ENCODE results near the gene SLC22A16. TPM values are rescaled to one million over a fixed set of nuclear protein-coding genes. Genes with fewer than 3 reads are reported as not detected.

Gene SLC22A16
- total and polyA plus RNA-seq, 11 donors, result 0.25 to 2.4 (median 1.3) TPM; not detected in 7

- intact Hi-C loops (cut with DNase I), result no loop called here
- Histone ChIP-seq H3K4me3 (no peak overlapping the region), H3K36me3 (no peaks in the 10 kb centered on the region), H3K4me1 (peaks cover 0 to 7% (median 0%) of the 10 kb centered on the region in 12 donors), H3K27ac (no peak overlapping the region), H3K9me3 (peaks cover 0 to 7% (median 0%) of the 10 kb centered on the region in 12 donors), H3K27me3 (peaks cover 0 to 15% (median 0%) of the 10 kb centered on the region in 9 donors)
- 80 to 91% (median 82%) methylated on average over 3 to 4 of the region's 4 CpGs for WGBS, 4 donors
- DNase-seq (no peak), ATAC-seq (no peak)
- TF ChIP-seq POLR2A (IDR thresholded peaks at IDR 0.05), result no peak
- no peak for TF ChIP-seq CTCF (IDR thresholded peaks at IDR 0.05)
These were observed 45.7 kb downstream of the SLC22A16 start for GRCh38 chr6:110430741-110431140.

- Histone ChIP-seq H3K4me3 (no peak overlapping the region), H3K27ac (no peak overlapping the region), H3K9me3 (peaks cover 0 to 2% (median 0%) of the 10 kb centered on the region in 12 donors), H3K4me1 (peaks cover 0 to 7% (median 0%) of the 10 kb centered on the region in 12 donors), H3K36me3 (no peaks in the 10 kb centered on the region), H3K27me3 (peaks cover 0 to 20% (median 0%) of the 10 kb centered on the region in 9 donors)
- TF ChIP-seq POLR2A (IDR thresholded peaks at IDR 0.05), result no peak
- TF ChIP-seq CTCF (IDR thresholded peaks at IDR 0.05), result no peak
- intact Hi-C loops (cut with DNase I), result no loop called here
- WGBS, 4 donors, result 47 to 60% (median 49%) methylated on average over 5 of the region's 5 CpGs
- DNase-seq (no peak), ATAC-seq (no peak)
These were observed 46.2 kb downstream of the SLC22A16 start for GRCh38 chr6:110430236-110430635.

GRCh38 chr6:110428153-110428552, 48.3 kb downstream of the SLC22A16 start:
- no peak for DNase-seq
- ATAC-seq, result no peak
- no peak overlapping the region for H3K4me3 ChIP-seq
- no peaks in the 10 kb centered on the region for H3K9me3 ChIP-seq
- H3K27ac ChIP-seq, result no peak overlapping the region
- H3K36me3 ChIP-seq, result no peaks in the 10 kb centered on the region
- TF ChIP-seq CTCF (IDR thresholded peaks at IDR 0.05) (no peak), POLR2A (IDR thresholded peaks at IDR 0.05) (no peak)
- H3K27me3 ChIP-seq, result peaks cover 0 to 23% (median 0%) of the 10 kb centered on the region in 9 donors
- peaks cover 0 to 5% (median 0%) of the 10 kb centered on the region in 12 donors for H3K4me1 ChIP-seq
- intact Hi-C loops (cut with DNase I), result no loop called here
- 94 to 100% (median 96%) methylated on average over 2 of the region's 2 CpGs for WGBS, 4 donors

GRCh38 chr6:110425816-110426215, 50.6 kb downstream of the SLC22A16 start:
- Histone ChIP-seq H3K27ac (no peak overlapping the region), H3K9me3 (peaks cover 0 to 10% (median 0%) of the 10 kb centered on the region in 12 donors), H3K4me1 (no peaks in the 10 kb centered on the region), H3K27me3 (peaks cover 0 to 21% (median 0%) of the 10 kb centered on the region in 9 donors), H3K4me3 (no peak overlapping the region), H3K36me3 (no peaks in the 10 kb centered on the region)
- no peak for TF ChIP-seq POLR2A (IDR thresholded peaks at IDR 0.05)
- no peak for TF ChIP-seq CTCF (IDR thresholded peaks at IDR 0.05)
- DNase-seq (no peak), ATAC-seq (no peak)
- 49 to 72% (median 58%) methylated on average over 5 of the region's 5 CpGs for WGBS, 4 donors
- intact Hi-C loops (cut with DNase I), result no loop called here

Measured in heart left ventricle (tissue), 16 donors.